Sigmoid colon (tissue), 4 donors: ENCODE data around the gene LTB4R.

Experiments
- CTCF ChIP-seq, 4 experiments: fragments of 450-650 bp in 3 of 4; fragments of 200-600 bp in 1 of 4; IDR thresholded peaks; one replicate each; pipeline ENCODE4 v1.5.1; 2016 to 2019; ENCODE audit warnings: antibody characterized with exemption in 4 of 4, mild to moderate bottlenecking in 3 of 4, moderate library complexity in 2 of 4
- POLR2A ChIP-seq, 2 donors: fragments of 450-650 bp; IDR thresholded peaks; one replicate each; pipeline ENCODE4 v1.6.1; 2016; ENCODE audit warnings: antibody characterized with exemption in 2 of 2, mild to moderate bottlenecking in 2 of 2, moderate library complexity in 2 of 2
- POLR2AphosphoS5 ChIP-seq, 4 donors: sonication (generic); formaldehyde crosslinking; IDR thresholded peaks; one replicate each; pipeline ENCODE4 v1.6.1; 2017; ENCODE audit warnings: antibody characterized with exemption in 4 of 4

- TF ChIP-seq CTCF (IDR thresholded peaks at IDR 0.05) = no peak
- TF ChIP-seq POLR2AphosphoS5 (IDR thresholded peaks at IDR 0.05) = no peak
- TF ChIP-seq POLR2A (IDR thresholded peaks at IDR 0.05) = no peak
These were observed 51.1 kb downstream of the LTB4R start for GRCh38 chr14:24362241-24362960.
